GF-D8 (cell line): ENCODE results near the gene PTPN20.

ENCODE experiments used
- DNase-seq: peaks from one replicate; lab custom pipeline; 2025; lab: John Stamatoyannopoulos, UW

The PTPN20 gene

GRCh38 chr10:47021850-47022249 is 110.6 kb downstream of the PTPN20 start:
- DNase-seq = no peak

- DNase-seq = no peak
These were observed 111.3 kb downstream of the PTPN20 start for GRCh38 chr10:47022311-47023131.

- no peak for DNase-seq
These were observed 112.2 kb downstream of the PTPN20 start for GRCh38 chr10:47023237-47024045.

- DNase-seq = no peak
These were observed 112.8 kb downstream of the PTPN20 start for GRCh38 chr10:47024046-47024322.

- no peak for DNase-seq
These were observed 113.4 kb downstream of the PTPN20 start for GRCh38 chr10:47024399-47025252.

GRCh38 chr10:47025253-47025539 is 114.0 kb downstream of the PTPN20 start:
- DNase-seq = no peak

- no peak for DNase-seq
These were observed 114.5 kb downstream of the PTPN20 start for GRCh38 chr10:47025540-47026300.

- no peak for DNase-seq
These were observed 115.3 kb downstream of the PTPN20 start for GRCh38 chr10:47026301-47027107.

GRCh38 chr10:47027108-47027783 is 116.0 kb downstream of the PTPN20 start:
- no peak for DNase-seq

- DNase-seq = no peak
These were observed 116.6 kb downstream of the PTPN20 start for GRCh38 chr10:47027784-47028260.

- DNase-seq = no peak
These were observed 117.2 kb downstream of the PTPN20 start for GRCh38 chr10:47028466-47028865.

- DNase-seq = no peak
These were observed 118.2 kb downstream of the PTPN20 start for GRCh38 chr10:47029181-47030009.

GRCh38 chr10:47030191-47030703 is 119.0 kb downstream of the PTPN20 start:
- DNase-seq = no peak

- DNase-seq = no peak
These were observed 120.1 kb downstream of the PTPN20 start for GRCh38 chr10:47031211-47031900.

- no peak for DNase-seq
These were observed 120.8 kb downstream of the PTPN20 start for GRCh38 chr10:47031901-47032465.

- no peak for DNase-seq
These were observed 121.9 kb downstream of the PTPN20 start for GRCh38 chr10:47033081-47033480.

- DNase-seq = no peak
These were observed 122.5 kb downstream of the PTPN20 start for GRCh38 chr10:47033541-47034270.
